A549 (cell line): ENCODE data around the gene MAP3K2.

Experiments
- CHD2 ChIP-seq: fragments of 150-350 bp; IDR thresholded peaks from 2 replicates; pipeline ENCODE4 v1.6.1; 2014; ENCODE audit warnings: low read length; ENCODE audit not compliant: partially characterized antibody
- GATA3 ChIP-seq: IDR thresholded peaks from 2 replicates; pipeline ENCODE4 v1.6.1; 2012; ENCODE audit warnings: borderline replicate concordance
- JUN ChIP-seq, 2 experiments: fragments of >200 bp; sonication (Bioruptor Twin); formaldehyde crosslinking; IDR thresholded peaks; 2 replicates in 1 of 2; 3 replicates in 1 of 2; pipeline ENCODE4 v1.6.1; 2016 to 2017
- JUNB ChIP-seq: fragments of >200 bp; sonication (Bioruptor Twin); formaldehyde crosslinking; IDR thresholded peaks from 2 replicates; pipeline ENCODE4 v1.6.1; 2016
- POLR2A ChIP-seq: IDR thresholded peaks from 2 replicates; pipeline ENCODE4 v1.6.1; 2012; ENCODE audit warnings: mild to moderate bottlenecking, low read length
- POLR2AphosphoS2 ChIP-seq: conservative IDR thresholded peaks from 2 replicates; pipeline ENCODE4 v1.6.1; 2012; ENCODE audit warnings: low read length, improper control_type of control experiment, inconsistent platforms
- SMC3 ChIP-seq: fragments of >200 bp; sonication (Bioruptor Twin); formaldehyde crosslinking; IDR thresholded peaks from 3 replicates; pipeline ENCODE4 v1.6.1; 2018; ENCODE audit warnings: inconsistent platforms
- ZFP36 ChIP-seq: fragments of 450-650 bp; IDR thresholded peaks from 2 replicates; pipeline ENCODE4 v1.6.1; 2014; ENCODE audit warnings: borderline replicate concordance; ENCODE audit not compliant: partially characterized antibody
- TF ChIP-seq, protein P1 (sequence below): fragments of >200 bp; sonication (Bioruptor Twin); formaldehyde crosslinking; IDR thresholded peaks from 3 replicates; pipeline ENCODE4 v1.5.1; 2016
- TF ChIP-seq, protein P2 (sequence below): IDR thresholded peaks from 2 replicates; pipeline ENCODE4 v1.6.1; 2012
- TF ChIP-seq, protein P3 (sequence below): fragments of 250-450 bp; sonication (Bioruptor Pico); IDR thresholded peaks from 2 replicates; pipeline ENCODE4 v1.5.0; 2020; ENCODE audit warnings: low read depth, mild to moderate bottlenecking, moderate library complexity
- TF ChIP-seq, protein P4 (sequence below): fragments of 250-450 bp; sonication (Bioruptor Pico); IDR thresholded peaks from 2 replicates; pipeline ENCODE4 v1.5.0; 2021; ENCODE audit warnings: mild to moderate bottlenecking, moderate library complexity, borderline replicate concordance
- TF ChIP-seq, protein P5 (sequence below): IDR thresholded peaks from 2 replicates; pipeline ENCODE4 v1.6.1; 2012

DNA sequence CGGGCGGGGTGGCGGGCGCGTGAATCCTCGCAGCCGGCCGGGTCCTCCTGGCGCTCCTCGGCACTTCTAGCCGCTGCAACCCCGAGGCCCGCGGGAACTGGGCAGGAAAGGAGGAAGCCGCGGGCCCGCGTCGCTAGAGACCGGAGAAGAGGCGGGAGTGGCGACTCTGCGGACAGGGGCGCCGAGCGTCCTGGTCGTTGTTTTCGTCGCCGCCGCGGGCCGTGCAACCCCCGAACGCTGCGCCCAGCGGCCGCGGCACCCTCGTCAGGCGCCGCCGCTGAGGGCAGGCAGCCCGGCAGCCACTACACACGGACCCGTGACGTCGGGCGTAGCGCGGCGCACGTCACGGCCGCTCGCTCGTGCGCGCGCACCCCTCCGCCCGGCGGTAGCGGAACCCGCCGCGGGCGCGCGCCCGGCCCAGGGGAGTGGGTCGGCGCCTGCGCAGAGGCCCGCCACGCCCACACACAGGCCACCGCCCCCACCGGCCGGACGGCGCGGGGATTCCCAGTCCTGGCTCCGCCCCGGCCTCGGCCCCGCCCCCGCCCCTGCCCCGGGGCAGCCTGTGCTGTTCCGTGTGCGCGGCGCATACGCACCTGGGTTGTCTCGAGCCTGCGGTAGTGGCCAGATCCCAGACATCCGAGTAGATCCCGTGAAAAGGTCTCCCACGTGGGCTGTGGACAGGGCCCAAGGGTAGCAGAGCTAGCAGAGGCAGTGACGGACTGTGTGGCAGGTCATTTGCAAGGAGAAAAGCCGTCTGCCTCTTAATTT is at the start of gene MAP3K2:
- TF ChIP-seq, protein P1, sequence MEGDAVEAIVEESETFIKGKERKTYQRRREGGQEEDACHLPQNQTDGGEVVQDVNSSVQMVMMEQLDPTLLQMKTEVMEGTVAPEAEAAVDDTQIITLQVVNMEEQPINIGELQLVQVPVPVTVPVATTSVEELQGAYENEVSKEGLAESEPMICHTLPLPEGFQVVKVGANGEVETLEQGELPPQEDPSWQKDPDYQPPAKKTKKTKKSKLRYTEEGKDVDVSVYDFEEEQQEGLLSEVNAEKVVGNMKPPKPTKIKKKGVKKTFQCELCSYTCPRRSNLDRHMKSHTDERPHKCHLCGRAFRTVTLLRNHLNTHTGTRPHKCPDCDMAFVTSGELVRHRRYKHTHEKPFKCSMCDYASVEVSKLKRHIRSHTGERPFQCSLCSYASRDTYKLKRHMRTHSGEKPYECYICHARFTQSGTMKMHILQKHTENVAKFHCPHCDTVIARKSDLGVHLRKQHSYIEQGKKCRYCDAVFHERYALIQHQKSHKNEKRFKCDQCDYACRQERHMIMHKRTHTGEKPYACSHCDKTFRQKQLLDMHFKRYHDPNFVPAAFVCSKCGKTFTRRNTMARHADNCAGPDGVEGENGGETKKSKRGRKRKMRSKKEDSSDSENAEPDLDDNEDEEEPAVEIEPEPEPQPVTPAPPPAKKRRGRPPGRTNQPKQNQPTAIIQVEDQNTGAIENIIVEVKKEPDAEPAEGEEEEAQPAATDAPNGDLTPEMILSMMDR: no peak
- TF ChIP-seq, protein P2, sequence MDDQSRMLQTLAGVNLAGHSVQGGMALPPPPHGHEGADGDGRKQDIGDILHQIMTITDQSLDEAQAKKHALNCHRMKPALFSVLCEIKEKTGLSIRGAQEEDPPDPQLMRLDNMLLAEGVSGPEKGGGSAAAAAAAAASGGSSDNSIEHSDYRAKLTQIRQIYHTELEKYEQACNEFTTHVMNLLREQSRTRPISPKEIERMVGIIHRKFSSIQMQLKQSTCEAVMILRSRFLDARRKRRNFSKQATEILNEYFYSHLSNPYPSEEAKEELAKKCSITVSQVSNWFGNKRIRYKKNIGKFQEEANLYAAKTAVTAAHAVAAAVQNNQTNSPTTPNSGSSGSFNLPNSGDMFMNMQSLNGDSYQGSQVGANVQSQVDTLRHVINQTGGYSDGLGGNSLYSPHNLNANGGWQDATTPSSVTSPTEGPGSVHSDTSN: no peak
- TF ChIP-seq POLR2A (peak; percentile 80), SMC3 (no peak), CHD2 (no peak), POLR2AphosphoS2 (no peak), JUN (IDR thresholded peaks at IDR 0.05) (peak in 1 of 2 experiments; percentile 49; a peak in 3 of 5 replicates), GATA3 (no peak), ZFP36 (no peak), JUNB (no peak)
- TF ChIP-seq, protein P3, sequence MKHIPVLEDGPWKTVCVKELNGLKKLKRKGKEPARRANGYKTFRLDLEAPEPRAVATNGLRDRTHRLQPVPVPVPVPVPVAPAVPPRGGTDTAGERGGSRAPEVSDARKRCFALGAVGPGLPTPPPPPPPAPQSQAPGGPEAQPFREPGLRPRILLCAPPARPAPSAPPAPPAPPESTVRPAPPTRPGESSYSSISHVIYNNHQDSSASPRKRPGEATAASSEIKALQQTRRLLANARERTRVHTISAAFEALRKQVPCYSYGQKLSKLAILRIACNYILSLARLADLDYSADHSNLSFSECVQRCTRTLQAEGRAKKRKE (CRISPR knock-in tag): no peak
- TF ChIP-seq, protein P4, sequence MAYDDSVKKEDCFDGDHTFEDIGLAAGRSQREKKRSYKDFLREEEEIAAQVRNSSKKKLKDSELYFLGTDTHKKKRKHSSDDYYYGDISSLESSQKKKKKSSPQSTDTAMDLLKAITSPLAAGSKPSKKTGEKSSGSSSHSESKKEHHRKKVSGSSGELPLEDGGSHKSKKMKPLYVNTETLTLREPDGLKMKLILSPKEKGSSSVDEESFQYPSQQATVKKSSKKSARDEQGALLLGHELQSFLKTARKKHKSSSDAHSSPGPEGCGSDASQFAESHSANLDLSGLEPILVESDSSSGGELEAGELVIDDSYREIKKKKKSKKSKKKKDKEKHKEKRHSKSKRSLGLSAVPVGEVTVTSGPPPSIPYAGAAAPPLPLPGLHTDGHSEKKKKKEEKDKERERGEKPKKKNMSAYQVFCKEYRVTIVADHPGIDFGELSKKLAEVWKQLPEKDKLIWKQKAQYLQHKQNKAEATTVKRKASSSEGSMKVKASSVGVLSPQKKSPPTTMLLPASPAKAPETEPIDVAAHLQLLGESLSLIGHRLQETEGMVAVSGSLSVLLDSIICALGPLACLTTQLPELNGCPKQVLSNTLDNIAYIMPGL (CRISPR knock-in tag): no peak
- TF ChIP-seq, protein P5, sequence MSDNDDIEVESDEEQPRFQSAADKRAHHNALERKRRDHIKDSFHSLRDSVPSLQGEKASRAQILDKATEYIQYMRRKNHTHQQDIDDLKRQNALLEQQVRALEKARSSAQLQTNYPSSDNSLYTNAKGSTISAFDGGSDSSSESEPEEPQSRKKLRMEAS: peak; percentile 71
